Activated CD4-positive, alpha-beta T cell treated with anti-CD3 and anti-CD28 coated beads, Interleukin-2, amount 10 ng/mL, durations not matched to agents 24 days and 14 days (primary cell): ENCODE data around the gene RSPH4A. TPM values are rescaled to one million over a fixed set of nuclear protein-coding genes. Genes with fewer than 3 reads are reported as not detected.

Source experiments
- total RNA-seq: library from RNA; stranded (reverse); gene quantifications from 2 replicates; pipeline ENCODE4 v1.2.3, GENCODE V29; 2022

Gene RSPH4A
- total RNA-seq, 1 donor from 2014 or later = 0.21 TPM

Other genes with a start within 250 kb of the RSPH4A start
- gene DSE, start 245.5 kb upstream of the RSPH4A start, total RNA-seq = 1.7 and 2.7 TPM in 2 replicates
- gene CALHM6, start 155.1 kb upstream of the RSPH4A start, total RNA-seq = 24.8 and 30.7 TPM in 2 replicates
- not detected in 2 replicates for gene CALHM5, start 104.8 kb upstream of the RSPH4A start, total RNA-seq
- not detected in 2 replicates for gene TRAPPC3L, start 70.8 kb upstream of the RSPH4A start, total RNA-seq
- gene CALHM4, start 62.7 kb upstream of the RSPH4A start, total RNA-seq = not detected in 2 replicates
- 44.4 and 46.8 TPM in 2 replicates for gene RWDD1, start 45.0 kb upstream of the RSPH4A start, total RNA-seq
- 18.2 and 19.8 TPM in 2 replicates for gene ZUP1, start 52.3 kb downstream of the RSPH4A start, total RNA-seq
- gene KPNA5, start 64.7 kb downstream of the RSPH4A start, total RNA-seq = 7.2 and 7.7 TPM in 2 replicates
- gene FAM162B, start 149.2 kb downstream of the RSPH4A start, total RNA-seq = not detected in 2 replicates
- gene GPRC6A, start 212.6 kb downstream of the RSPH4A start, total RNA-seq = not detected in 2 replicates